HG03378 (cell line): ENCODE results near the gene MYO7B.

Experiments
- ATAC-seq: cut with Tn5 transposase; IDR thresholded peaks from one replicate; pipeline ENCODE4 v1.9.1; 2021; ENCODE audit warnings: mild to moderate bottlenecking, moderate library complexity; ENCODE audit not compliant: unreplicated experiment

MYO7B gene

GRCh38 chr2:127646487-127647241 is 111.2 kb downstream of the MYO7B start:
- ATAC-seq = no peak

- ATAC-seq = no peak
Measured at GRCh38 chr2:127647242-127648190, 112.0 kb downstream of the MYO7B start.

GRCh38 chr2:127648321-127648720 is 112.8 kb downstream of the MYO7B start:
- ATAC-seq = no peak

- ATAC-seq = no peak
Measured at GRCh38 chr2:127649100-127649611, 113.7 kb downstream of the MYO7B start.

GRCh38 chr2:127649684-127650040 is 114.2 kb downstream of the MYO7B start:
- ATAC-seq = peak; percentile 74

GRCh38 chr2:127650041-127650784 is 114.7 kb downstream of the MYO7B start:
- ATAC-seq = peak; percentile 15

GRCh38 chr2:127650785-127651380 is 115.4 kb downstream of the MYO7B start:
- ATAC-seq = no peak

GRCh38 chr2:127651381-127651809 is 115.9 kb downstream of the MYO7B start:
- no peak for ATAC-seq

GRCh38 chr2:127651971-127652550 is 116.6 kb downstream of the MYO7B start:
- no peak for ATAC-seq

GRCh38 chr2:127652786-127653357 is 117.4 kb downstream of the MYO7B start:
- no peak for ATAC-seq

GRCh38 chr2:127653421-127654083 is 118.1 kb downstream of the MYO7B start:
- no peak for ATAC-seq

- ATAC-seq = no peak
Measured at GRCh38 chr2:127654084-127654837, 118.8 kb downstream of the MYO7B start.

GRCh38 chr2:127654838-127655175 is 119.3 kb downstream of the MYO7B start:
- ATAC-seq = no peak

GRCh38 chr2:127655209-127656073 is 120.0 kb downstream of the MYO7B start:
- ATAC-seq = no peak

GRCh38 chr2:127656569-127657231 is 121.2 kb downstream of the MYO7B start:
- no peak for ATAC-seq

GRCh38 chr2:127657232-127657595 is 121.7 kb downstream of the MYO7B start:
- ATAC-seq = no peak

GRCh38 chr2:127658146-127658545 is 122.7 kb downstream of the MYO7B start:
- ATAC-seq = no peak
